GM21723 (cell line): ENCODE measurements around the gene METTL25.

Experiments used
- ATAC-seq: cut with Tn5 transposase; IDR thresholded peaks from one replicate; pipeline ENCODE4 v1.9.1; 2021; ENCODE audit warnings: mild to moderate bottlenecking, moderate library complexity; ENCODE audit not compliant: unreplicated experiment

METTL25 gene

GRCh38 chr12:82522285-82522684 is 164.0 kb downstream of the METTL25 start:
- no peak for ATAC-seq

- no peak for ATAC-seq
These were observed 164.4 kb downstream of the METTL25 start for GRCh38 chr12:82522762-82523161.

GRCh38 chr12:82523996-82524395 is 165.7 kb downstream of the METTL25 start:
- no peak for ATAC-seq

GRCh38 chr12:82524641-82525040 is 166.3 kb downstream of the METTL25 start:
- ATAC-seq, result no peak

GRCh38 chr12:82525616-82526015 is 167.3 kb downstream of the METTL25 start:
- no peak for ATAC-seq

- ATAC-seq, result peak; percentile 77
These were observed 168.9 kb downstream of the METTL25 start for GRCh38 chr12:82527165-82527780.
